HG02763 (cell line): ENCODE data around the gene ONECUT3.

Source experiments
- ATAC-seq: cut with Tn5 transposase; IDR thresholded peaks from one replicate; pipeline ENCODE4 v1.9.1; 2021; ENCODE audit warnings: mild to moderate bottlenecking, moderate library complexity; ENCODE audit not compliant: unreplicated experiment

The ONECUT3 gene

GRCh38 chr19:1828279-1829238 lies 75.3 kb downstream of the ONECUT3 start:
- ATAC-seq: no peak

DNA sequence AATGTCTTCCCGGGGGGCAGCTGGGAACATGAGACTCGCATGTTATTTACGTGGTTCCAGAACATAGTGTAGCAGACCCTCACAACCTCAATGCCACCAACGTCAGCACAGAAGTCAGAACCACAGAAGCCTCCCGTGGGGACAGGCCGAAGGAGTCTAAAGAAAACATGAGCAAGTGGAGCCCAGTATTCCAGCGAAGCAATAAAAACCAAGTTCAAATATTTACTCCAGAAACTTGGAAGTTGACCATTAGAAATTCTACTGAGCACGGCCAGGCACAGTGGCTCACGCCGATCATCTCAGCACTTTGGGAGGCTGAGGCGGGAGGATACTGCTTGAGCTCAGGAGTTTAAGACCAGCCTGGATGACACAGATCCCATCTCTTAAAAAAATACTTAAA lies 76.7 kb downstream of the ONECUT3 start:
- ATAC-seq: no peak

DNA sequence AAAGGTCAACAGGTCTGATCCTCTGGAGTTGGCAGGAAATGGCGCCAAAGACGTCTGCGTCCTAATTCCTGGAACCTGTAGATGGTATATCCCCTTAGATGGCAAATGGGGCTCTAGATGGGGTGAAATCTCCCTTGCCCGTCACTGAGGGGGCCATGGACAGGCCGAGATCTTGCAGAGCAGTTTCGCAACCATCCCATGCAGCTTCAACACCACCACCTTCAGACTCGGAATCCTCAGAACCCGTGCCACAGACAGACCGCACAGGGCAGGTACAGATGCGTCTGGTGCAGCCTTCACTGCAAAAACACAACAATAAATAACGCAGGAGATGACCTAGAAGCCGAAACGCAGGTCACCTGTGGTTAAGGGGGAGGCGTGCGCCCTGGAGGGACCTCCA lies 77.3 kb downstream of the ONECUT3 start:
- no peak for ATAC-seq
